GM12878 (cell line): ENCODE data around the gene IL19. TPM values are rescaled to one million over a fixed set of nuclear protein-coding genes. Genes with fewer than 3 reads are reported as not detected.

Source experiments
- ATF7 ChIP-seq: fragments of 450-650 bp; IDR thresholded peaks from 2 replicates; pipeline ENCODE4 v1.6.1; 2016; ENCODE audit warnings: low read depth, mild to moderate bottlenecking
- BMI1 ChIP-seq: fragments of 450-650 bp; IDR thresholded peaks from 2 replicates; pipeline ENCODE4 v1.6.1; 2016; ENCODE audit warnings: mild to moderate bottlenecking, moderate library complexity, borderline replicate concordance
- CBFB ChIP-seq: IDR thresholded peaks from 2 replicates; pipeline ENCODE4 v1.6.1; 2016; ENCODE audit warnings: antibody characterized with exemption, low read depth
- CHD2 ChIP-seq: IDR thresholded peaks from 2 replicates; pipeline ENCODE4 v1.6.1; 2011; ENCODE audit warnings: low read depth, low read length, improper control_type of control experiment, borderline replicate concordance
- CHD4 ChIP-seq: fragments of 200-600 bp; sonication (generic); IDR thresholded peaks from 2 replicates; pipeline ENCODE4 v1.6.1; 2016; ENCODE audit warnings: mild to moderate bottlenecking
- DPF2 ChIP-seq: fragments of 450-650 bp; IDR thresholded peaks from 2 replicates; pipeline ENCODE4 v1.6.1; 2017; ENCODE audit warnings: mild to moderate bottlenecking
- FOS ChIP-seq: IDR thresholded peaks from 3 replicates; pipeline ENCODE4 v1.6.1; 2011; ENCODE audit warnings: borderline replicate concordance; ENCODE audit not compliant: insufficient read length; ENCODE audit errors: extremely low read depth
- GABPA ChIP-seq: IDR thresholded peaks from 2 replicates; pipeline ENCODE4 v1.6.1; 2014; ENCODE audit warnings: antibody characterized with exemption, low read depth, mild to moderate bottlenecking, inconsistent platforms
- GATAD2B ChIP-seq: fragments of 450-650 bp; conservative IDR thresholded peaks from 2 replicates; pipeline ENCODE4 v1.6.1; 2017; ENCODE audit warnings: low read depth, mild to moderate bottlenecking, moderate library complexity
- IKZF1 ChIP-seq: fragments of 450-650 bp; conservative IDR thresholded peaks from 2 replicates; pipeline ENCODE4 v1.6.1; 2017; ENCODE audit warnings: antibody characterized with exemption, mild to moderate bottlenecking
- IKZF2 ChIP-seq, 2 experiments: fragments of 450-650 bp; IDR thresholded peaks; 2 replicates each; pipeline ENCODE4 v1.6.1; 2017; ENCODE audit warnings: mild to moderate bottlenecking in 2 of 2, moderate library complexity in 2 of 2
- JUNB ChIP-seq: IDR thresholded peaks from 2 replicates; pipeline ENCODE4 v1.6.1; 2016; ENCODE audit warnings: antibody characterized with exemption, mild to moderate bottlenecking
- KDM1A ChIP-seq: fragments of 200-600 bp; sonication (generic); IDR thresholded peaks from 2 replicates; pipeline ENCODE4 v1.6.1; 2016; ENCODE audit warnings: borderline replicate concordance
- KLF5 ChIP-seq: fragments of 450-650 bp; IDR thresholded peaks from 2 replicates; pipeline ENCODE4 v1.6.1; 2014; ENCODE audit warnings: mild to moderate bottlenecking; ENCODE audit not compliant: partially characterized antibody
- MEF2B ChIP-seq: fragments of 450-650 bp; IDR thresholded peaks from 2 replicates; pipeline ENCODE4 v1.6.1; 2018; ENCODE audit warnings: mild to moderate bottlenecking, moderate library complexity; ENCODE audit not compliant: partially characterized antibody, poor library complexity, severe bottlenecking
- MTA2 ChIP-seq: fragments of 450-650 bp; IDR thresholded peaks from 2 replicates; pipeline ENCODE4 v1.6.1; 2016; ENCODE audit warnings: low read depth, mild to moderate bottlenecking, moderate library complexity
- NR2F1 ChIP-seq: fragments of 450-650 bp; conservative IDR thresholded peaks from 2 replicates; pipeline ENCODE4 v1.6.1; 2017; ENCODE audit warnings: mild to moderate bottlenecking
- POLR2A ChIP-seq: IDR thresholded peaks from 2 replicates; pipeline ENCODE4 v1.6.1; 2011; ENCODE audit warnings: low read depth, mild to moderate bottlenecking, low read length
- POLR2AphosphoS5 ChIP-seq: IDR thresholded peaks from 2 replicates; pipeline ENCODE4 v1.6.1; 2011; ENCODE audit warnings: mild to moderate bottlenecking, low read length, inconsistent platforms
- RELA ChIP-seq: fragments of 450-650 bp; IDR thresholded peaks from 2 replicates; pipeline ENCODE4 v1.8.0; 2014; ENCODE audit warnings: borderline replicate concordance; ENCODE audit not compliant: partially characterized antibody
- RFX5 ChIP-seq: IDR thresholded peaks from 2 replicates; pipeline ENCODE4 v1.6.1; 2011; ENCODE audit warnings: low read depth, low read length, improper control_type of control experiment
- RUNX3 ChIP-seq: IDR thresholded peaks from 2 replicates; pipeline ENCODE4 v1.6.1; 2012; ENCODE audit warnings: low read length, inconsistent platforms
- SIN3A ChIP-seq: IDR thresholded peaks from 2 replicates; pipeline ENCODE4 v1.6.1; 2012; ENCODE audit warnings: low read depth, low read length, improper control_type of control experiment
- SMARCA5 ChIP-seq: fragments of 450-650 bp; IDR thresholded peaks from 2 replicates; pipeline ENCODE4 v1.6.1; 2017; ENCODE audit warnings: mild to moderate bottlenecking
- SMC3 ChIP-seq: IDR thresholded peaks from 2 replicates; pipeline ENCODE4 v1.6.1; 2011; ENCODE audit warnings: low read length, improper control_type of control experiment, borderline replicate concordance
- SRF ChIP-seq, 2 experiments: IDR thresholded peaks; 2 replicates each; pipeline ENCODE4 v1.6.1; 2011; ENCODE audit warnings: low read depth in 2 of 2, low read length in 2 of 2, mild to moderate bottlenecking in 1 of 2, moderate library complexity in 1 of 2
- TBL1XR1 ChIP-seq: IDR thresholded peaks from 2 replicates; pipeline ENCODE4 v1.6.1; 2012; ENCODE audit warnings: low read depth, low read length, improper control_type of control experiment
- TCF3 ChIP-seq: IDR thresholded peaks from 2 replicates; pipeline ENCODE4 v1.6.1; 2012; ENCODE audit warnings: low read depth, mild to moderate bottlenecking, low read length, borderline replicate concordance; ENCODE audit not compliant: insufficient read depth
- YY1 ChIP-seq: IDR thresholded peaks from 2 replicates; pipeline ENCODE4 v1.6.1; 2011; ENCODE audit warnings: low read depth, mild to moderate bottlenecking, low read length
- polyA plus RNA-seq, 11 experiments: library from polyadenylated mRNA; depleted of rRNA in 4 of 11; unstranded in 6 of 11; stranded (reverse) in 5 of 11; fragments of >200 nt; fragmentation: Nextera tagmentation in 4 of 11; fragmentation: Illumina TruSeq in 1 of 11; extraction: Ambion mirVana in 4 of 11; extraction: Trizol in 1 of 11; gene quantifications; 1 replicate in 1 of 11; 2 replicates in 10 of 11; pipeline versions ENCODE4 v1.2.1 to v1.2.3, GENCODE V29; 2011 to 2016; ENCODE audit warnings: inconsistent platforms in 2 of 11, missing spikeins in 2 of 11, low read depth in 1 of 11
- total RNA-seq, 4 experiments: library from RNA; depleted of rRNA in 3 of 4; stranded (reverse); fragments of >200 nt in 3 of 4; fragmentation: Illumina TruSeq in 1 of 4; extraction: Trizol in 1 of 4; gene quantifications; 2 replicates each; pipeline versions ENCODE4 v1.2.1 to v1.2.3, GENCODE V29; 2013 to 2021
- TF ChIP-seq, protein P1 (sequence below): fragments of 150-350 bp; IDR thresholded peaks from 2 replicates; pipeline ENCODE4 v1.6.1; 2014; ENCODE audit warnings: mild to moderate bottlenecking, low read depth, low read length
- TF ChIP-seq, protein P2 (sequence below): fragments of 450-650 bp; IDR thresholded peaks from 2 replicates; pipeline ENCODE4 v1.6.1; 2016; ENCODE audit warnings: mild to moderate bottlenecking

IL19 gene
- total and polyA plus RNA-seq, 10 of the 15 experiments (the other 5 are each of a cell fraction or from before 2014, with no cell fraction given) = 0.10 to 0.73 (median 0.28) TPM; not detected in 6

DNA sequence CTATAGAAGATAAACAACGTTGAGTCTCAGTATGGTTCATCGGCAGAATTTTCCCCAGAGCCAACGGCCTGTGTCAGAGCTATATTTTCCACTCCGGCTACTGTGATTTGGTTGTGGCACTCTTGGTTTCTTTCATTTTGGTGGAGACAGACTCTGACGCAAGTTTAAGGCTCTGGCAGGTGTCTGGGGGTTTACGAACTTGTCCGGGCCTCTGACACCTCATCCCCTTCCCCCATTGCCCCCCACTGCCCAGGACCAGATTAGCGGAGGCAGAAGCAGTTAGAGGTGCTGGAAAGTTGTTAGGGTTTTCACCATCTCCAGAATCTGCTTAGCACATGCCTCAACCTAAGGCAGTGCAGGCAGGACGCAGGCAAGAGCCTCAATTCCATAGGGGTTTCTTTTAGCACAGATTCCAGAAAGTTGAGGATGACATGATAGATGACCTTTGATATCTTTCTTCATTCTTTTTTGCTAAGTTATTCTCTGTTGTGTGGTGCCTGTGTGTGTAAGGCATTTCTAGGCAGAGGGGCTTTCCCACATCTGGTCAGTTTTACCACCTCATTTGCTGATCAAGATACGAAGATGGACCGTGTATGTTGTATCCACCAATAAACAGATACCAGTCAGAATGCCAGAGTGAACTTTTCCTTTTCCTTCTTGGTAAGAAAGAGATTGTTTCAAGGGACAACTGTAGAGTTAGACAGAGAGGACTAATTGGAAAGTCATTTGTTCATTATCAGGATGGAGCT, 20.1 kb downstream of the IL19 start (continued):
- TF ChIP-seq IKZF1 (peak; percentile 90), JUNB (peak; percentile 15; the same call in 1 of the 2 replicates), POLR2A (no peak), CBFB (peak; percentile 71; the same call in 1 of the 2 replicates), YY1 (no peak), SIN3A (no peak), DPF2 (peak; percentile 83; the same call in 1 of the 2 replicates), RELA (peak; percentile 61), CHD4 (no peak), SMC3 (peak; percentile 17; the same call in 1 of the 2 replicates), MEF2B (peak; percentile 72), RFX5 (no peak), SMARCA5 (no peak), TBL1XR1 (no peak), TCF3 (peak; percentile 81), SRF (IDR thresholded peaks at IDR 0.05; ENCODE audit: low read depth in 2 of 2, low read length in 2 of 2) (no peak), KDM1A (no peak), GATAD2B (peak; percentile 38; the same call in 1 of the 2 replicates), BMI1 (no peak), ATF7 (peak; percentile 59), RUNX3 (peak; percentile 50), IKZF2 (IDR thresholded peaks at IDR 0.05) (peak; percentile 87 to 88), MTA2 (peak; percentile 85), CHD2 (peak; percentile 73), FOS (no peak), GABPA (no peak), KLF5 (peak; percentile 89), NR2F1 (peak; percentile 80), POLR2AphosphoS5 (peak; percentile 48; the same call in 1 of the 2 replicates)
- TF ChIP-seq, protein P1, sequence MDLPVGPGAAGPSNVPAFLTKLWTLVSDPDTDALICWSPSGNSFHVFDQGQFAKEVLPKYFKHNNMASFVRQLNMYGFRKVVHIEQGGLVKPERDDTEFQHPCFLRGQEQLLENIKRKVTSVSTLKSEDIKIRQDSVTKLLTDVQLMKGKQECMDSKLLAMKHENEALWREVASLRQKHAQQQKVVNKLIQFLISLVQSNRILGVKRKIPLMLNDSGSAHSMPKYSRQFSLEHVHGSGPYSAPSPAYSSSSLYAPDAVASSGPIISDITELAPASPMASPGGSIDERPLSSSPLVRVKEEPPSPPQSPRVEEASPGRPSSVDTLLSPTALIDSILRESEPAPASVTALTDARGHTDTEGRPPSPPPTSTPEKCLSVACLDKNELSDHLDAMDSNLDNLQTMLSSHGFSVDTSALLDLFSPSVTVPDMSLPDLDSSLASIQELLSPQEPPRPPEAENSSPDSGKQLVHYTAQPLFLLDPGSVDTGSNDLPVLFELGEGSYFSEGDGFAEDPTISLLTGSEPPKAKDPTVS = no peak
- TF ChIP-seq, protein P2, sequence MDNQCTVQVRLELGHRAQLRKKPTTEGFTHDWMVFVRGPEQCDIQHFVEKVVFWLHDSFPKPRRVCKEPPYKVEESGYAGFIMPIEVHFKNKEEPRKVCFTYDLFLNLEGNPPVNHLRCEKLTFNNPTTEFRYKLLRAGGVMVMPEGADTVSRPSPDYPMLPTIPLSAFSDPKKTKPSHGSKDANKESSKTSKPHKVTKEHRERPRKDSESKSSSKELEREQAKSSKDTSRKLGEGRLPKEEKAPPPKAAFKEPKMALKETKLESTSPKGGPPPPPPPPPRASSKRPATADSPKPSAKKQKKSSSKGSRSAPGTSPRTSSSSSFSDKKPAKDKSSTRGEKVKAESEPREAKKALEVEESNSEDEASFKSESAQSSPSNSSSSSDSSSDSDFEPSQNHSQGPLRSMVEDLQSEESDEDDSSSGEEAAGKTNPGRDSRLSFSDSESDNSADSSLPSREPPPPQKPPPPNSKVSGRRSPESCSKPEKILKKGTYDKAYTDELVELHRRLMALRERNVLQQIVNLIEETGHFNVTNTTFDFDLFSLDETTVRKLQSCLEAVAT = peak; percentile 26; the same call in 1 of the 2 replicates
